SJCRH30 (cell line): Measurements from ENCODE around the gene DOCK1. TPM values are rescaled to one million over a fixed set of nuclear protein-coding genes. Genes with fewer than 3 reads are reported as not detected.
A peak's percentile ranks its signal among the peaks of the same experiment; 100 is the strongest.

Experiments used
- DNase-seq, 2 experiments: peaks; one replicate each; pipeline ENCODE4 v3.0.0-alpha.2; 2015 to 2020
- H3K27ac ChIP-seq: fragments of 250-450 bp; sonication (Bioruptor Pico); 2 replicates; pipeline ENCODE4 v1.5.1; 2020; ENCODE audit warnings: mild to moderate bottlenecking, moderate library complexity
- H3K27me3 ChIP-seq: fragments of 250-450 bp; sonication (Bioruptor Pico); 2 replicates; pipeline ENCODE4 v1.5.1; 2020; ENCODE audit warnings: mild to moderate bottlenecking, moderate library complexity
- H3K36me3 ChIP-seq: fragments of 250-450 bp; sonication (Bioruptor Pico); 2 replicates; pipeline ENCODE4 v1.5.1; 2020; ENCODE audit warnings: mild to moderate bottlenecking, moderate library complexity
- H3K4me1 ChIP-seq: fragments of 250-450 bp; sonication (Bioruptor Pico); 2 replicates; pipeline ENCODE4 v1.5.1; 2020; ENCODE audit warnings: mild to moderate bottlenecking, moderate library complexity
- H3K4me3 ChIP-seq: fragments of 250-450 bp; sonication (Bioruptor Pico); 2 replicates; pipeline ENCODE4 v1.5.1; 2020; ENCODE audit warnings: mild to moderate bottlenecking, moderate library complexity
- H3K9me3 ChIP-seq: fragments of 250-450 bp; sonication (Bioruptor Pico); replicated peaks from 2 replicates; pipeline ENCODE4 v1.5.1; 2020; ENCODE audit warnings: mild to moderate bottlenecking, moderate library complexity
- total RNA-seq: library from RNA; depleted of rRNA; stranded (reverse); fragments of >200 nt; shearing (Covaris generic); gene quantifications from 2 replicates; pipeline ENCODE4 v1.2.3, GENCODE V29; 2014

The DOCK1 gene
- total RNA-seq, 1 experiment from 2014 or later: 53.8 TPM

- Histone ChIP-seq H3K4me1 (peaks cover 7% of the 10 kb centered on the region), H3K36me3 (no peaks in the 10 kb centered on the region), H3K27ac (no peak overlapping the region), H3K9me3 (no peaks in the 10 kb centered on the region), H3K27me3 (no peaks in the 10 kb centered on the region), H3K4me3 (no peak overlapping the region)
- DNase-seq: no peak
Observed at GRCh38 chr10:127195571-127196281, 290.5 kb downstream of the DOCK1 start.

- H3K9me3 ChIP-seq: no peaks in the 10 kb centered on the region
- H3K4me3 ChIP-seq: peak within 1 kb of the TSS; percentile 45
- no peaks in the 10 kb centered on the region for H3K36me3 ChIP-seq
- no peak within 1 kb of the TSS for H3K27ac ChIP-seq
- no peaks in the 10 kb centered on the region for H3K27me3 ChIP-seq
- H3K4me1 ChIP-seq: peaks cover 4% of the 10 kb centered on the region; the same call in 1 of the 2 replicates
- peak in 1 of 2 experiments; percentile 20 for DNase-seq
Observed at GRCh38 chr10:127196282-127197153, 291.3 kb downstream of the DOCK1 start, which contains the start of gene INSYN2A. TSS of gene INSYN2A (minus strand) at chr10:127196591. CDS start at chr10:127176395, 20,196 bp downstream.

GRCh38 chr10:127197154-127197432, 291.9 kb downstream of the DOCK1 start:
- Histone ChIP-seq H3K27ac (no peak overlapping the region), H3K36me3 (no peaks in the 10 kb centered on the region), H3K4me1 (peaks cover 4% of the 10 kb centered on the region; the same call in 1 of the 2 replicates), H3K9me3 (no peaks in the 10 kb centered on the region), H3K4me3 (peak overlapping the region; percentile 45), H3K27me3 (no peaks in the 10 kb centered on the region)
- peak in 1 of 2 experiments; percentile 31 for DNase-seq

GRCh38 chr10:127198307-127198706, 293.1 kb downstream of the DOCK1 start:
- no peaks in the 10 kb centered on the region for H3K9me3 ChIP-seq
- 0 out of 2 replicates have a peak, but pooled peaks cover 3% of the 10 kb centered on the region for H3K36me3 ChIP-seq
- H3K27me3 ChIP-seq: no peaks in the 10 kb centered on the region
- H3K4me3 ChIP-seq: no peak overlapping the region
- no peak for DNase-seq
- no peak overlapping the region for H3K27ac ChIP-seq
- H3K4me1 ChIP-seq: no peaks in the 10 kb centered on the region; the same call in 1 of the 2 replicates

- Histone ChIP-seq H3K36me3 (0 out of 2 replicates have a peak, but pooled peaks cover 3% of the 10 kb centered on the region), H3K9me3 (no peaks in the 10 kb centered on the region), H3K27me3 (no peaks in the 10 kb centered on the region), H3K4me1 (no peaks in the 10 kb centered on the region; the same call in 1 of the 2 replicates), H3K4me3 (no peak overlapping the region), H3K27ac (no peak overlapping the region)
- DNase-seq: no peak
Observed at GRCh38 chr10:127198721-127199120, 293.5 kb downstream of the DOCK1 start.

- H3K27ac ChIP-seq: no peak overlapping the region
Observed at GRCh38 chr10:127200646-127201045, 295.4 kb downstream of the DOCK1 start.

GRCh38 chr10:127203067-127203466, 297.8 kb downstream of the DOCK1 start:
- Histone ChIP-seq H3K4me3 (no peak overlapping the region), H3K27me3 (no peaks in the 10 kb centered on the region), H3K9me3 (no peaks in the 10 kb centered on the region), H3K36me3 (0 out of 2 replicates have a peak, but pooled peaks cover 3% of the 10 kb centered on the region), H3K27ac (no peak overlapping the region), H3K4me1 (peaks cover 18% of the 10 kb centered on the region)
- no peak for DNase-seq

More at GRCh38 chr10:127200646-127201045, 295.4 kb downstream of the DOCK1 start:
- H3K36me3 ChIP-seq: 0 out of 2 replicates have a peak, but pooled peaks cover 3% of the 10 kb centered on the region
- no peak for DNase-seq
- peaks cover 4% of the 10 kb centered on the region for H3K4me1 ChIP-seq
- H3K27me3 ChIP-seq: no peaks in the 10 kb centered on the region
- H3K9me3 ChIP-seq: no peaks in the 10 kb centered on the region
- H3K4me3 ChIP-seq: no peak overlapping the region

GRCh38 chr10:127207081-127207480, 301.9 kb downstream of the DOCK1 start:
- H3K4me3 ChIP-seq: no peak overlapping the region
- peaks cover 20% of the 10 kb centered on the region for H3K4me1 ChIP-seq
- no peaks in the 10 kb centered on the region for H3K9me3 ChIP-seq
- H3K27ac ChIP-seq: peak overlapping the region; percentile 50
- H3K27me3 ChIP-seq: no peaks in the 10 kb centered on the region
- DNase-seq: peak in 1 of 2 experiments; percentile 70
- 0 out of 2 replicates have a peak, but pooled peaks cover 3% of the 10 kb centered on the region for H3K36me3 ChIP-seq

GRCh38 chr10:127210936-127211466, 305.8 kb downstream of the DOCK1 start:
- no peaks in the 10 kb centered on the region for H3K36me3 ChIP-seq
- no peak for DNase-seq
- H3K4me3 ChIP-seq: no peak overlapping the region
- no peaks in the 10 kb centered on the region for H3K27me3 ChIP-seq
- H3K27ac ChIP-seq: no peak overlapping the region
- H3K4me1 ChIP-seq: peaks cover 22% of the 10 kb centered on the region
- H3K9me3 ChIP-seq: no peaks in the 10 kb centered on the region

GRCh38 chr10:127215866-127216265, 310.6 kb downstream of the DOCK1 start:
- Histone ChIP-seq H3K27ac (no peak overlapping the region), H3K9me3 (peaks cover 3% of the 10 kb centered on the region; the same call in 1 of the 2 replicates), H3K4me1 (peaks cover 19% of the 10 kb centered on the region), H3K4me3 (no peak overlapping the region), H3K36me3 (no peaks in the 10 kb centered on the region), H3K27me3 (no peaks in the 10 kb centered on the region)
- DNase-seq: peak in 1 of 2 experiments; percentile 64

- Histone ChIP-seq H3K36me3 (no peaks in the 10 kb centered on the region), H3K27me3 (no peaks in the 10 kb centered on the region), H3K9me3 (peaks cover 3% of the 10 kb centered on the region; the same call in 1 of the 2 replicates), H3K27ac (no peak overlapping the region), H3K4me1 (peaks cover 19% of the 10 kb centered on the region), H3K4me3 (no peak overlapping the region)
- DNase-seq: peak in 1 of 2 experiments; percentile 41
Observed at GRCh38 chr10:127216274-127216673, 311.0 kb downstream of the DOCK1 start.

GRCh38 chr10:127216786-127217185, 311.6 kb downstream of the DOCK1 start:
- Histone ChIP-seq H3K4me3 (no peak overlapping the region), H3K9me3 (peaks cover 3% of the 10 kb centered on the region; the same call in 1 of the 2 replicates), H3K36me3 (no peaks in the 10 kb centered on the region), H3K4me1 (peaks cover 19% of the 10 kb centered on the region), H3K27me3 (no peaks in the 10 kb centered on the region), H3K27ac (peak overlapping the region; percentile 24)
- DNase-seq: peak; percentile 26 to 65

GRCh38 chr10:127218658-127219057, 313.4 kb downstream of the DOCK1 start:
- peaks cover 19% of the 10 kb centered on the region for H3K4me1 ChIP-seq
- H3K9me3 ChIP-seq: peaks cover 3% of the 10 kb centered on the region; the same call in 1 of the 2 replicates
- no peaks in the 10 kb centered on the region for H3K27me3 ChIP-seq
- H3K4me3 ChIP-seq: no peak overlapping the region
- DNase-seq: no peak
- no peak overlapping the region for H3K27ac ChIP-seq
- H3K36me3 ChIP-seq: no peaks in the 10 kb centered on the region

- no peak for DNase-seq
- no peak overlapping the region for H3K27ac ChIP-seq
- H3K36me3 ChIP-seq: no peaks in the 10 kb centered on the region
- no peak overlapping the region for H3K4me3 ChIP-seq
- H3K9me3 ChIP-seq: peaks cover 3% of the 10 kb centered on the region; the same call in 1 of the 2 replicates
- peaks cover 13% of the 10 kb centered on the region for H3K4me1 ChIP-seq
- no peaks in the 10 kb centered on the region for H3K27me3 ChIP-seq
Observed at GRCh38 chr10:127221281-127221680, 316.1 kb downstream of the DOCK1 start.
